GM23248 (cell line): Measurements from ENCODE around the gene TMEM163.

Experiments
- EZH2 ChIP-seq: fragments of 200-600 bp; sonication (generic); IDR thresholded peaks from 2 replicates; pipeline ENCODE4 v1.6.1; 2018; ENCODE audit warnings: antibody characterized with exemption, mild to moderate bottlenecking; ENCODE audit not compliant: insufficient read depth, poor library complexity, severe bottlenecking
- EZH2phosphoT487 ChIP-seq: fragments of 200-600 bp; sonication (generic); IDR thresholded peaks from 2 replicates; pipeline ENCODE4 v1.6.1; 2018; ENCODE audit warnings: antibody characterized with exemption, moderate library complexity, mild to moderate bottlenecking, low read depth; ENCODE audit not compliant: insufficient read depth

DNA sequence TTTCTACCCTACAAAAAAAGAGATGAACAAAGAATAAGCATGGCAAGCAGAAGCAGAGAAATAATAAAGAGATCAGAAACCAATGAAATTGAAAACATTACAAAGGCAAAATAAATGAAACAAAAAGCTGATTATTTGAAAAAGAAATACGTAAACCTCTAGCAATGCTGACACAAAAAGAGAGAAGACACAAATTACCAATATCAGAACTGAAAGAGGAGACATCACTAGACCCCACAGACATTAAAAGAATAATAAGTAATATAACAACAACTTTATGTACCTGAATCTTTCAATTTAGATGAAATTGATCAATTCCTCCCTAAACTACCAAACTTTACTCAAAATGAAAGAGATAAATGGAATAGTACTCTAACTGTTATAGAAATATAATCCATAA lies 75.9 kb downstream of the TMEM163 start:
- TF ChIP-seq EZH2phosphoT487 (no peak), EZH2 (no peak)
